ENCODE results near the gene CEP135.

GRCh38 chr4:56050625-56051024 is 101.9 kb downstream of the CEP135 start:
- TF ChIP-seq, protein P1, sequence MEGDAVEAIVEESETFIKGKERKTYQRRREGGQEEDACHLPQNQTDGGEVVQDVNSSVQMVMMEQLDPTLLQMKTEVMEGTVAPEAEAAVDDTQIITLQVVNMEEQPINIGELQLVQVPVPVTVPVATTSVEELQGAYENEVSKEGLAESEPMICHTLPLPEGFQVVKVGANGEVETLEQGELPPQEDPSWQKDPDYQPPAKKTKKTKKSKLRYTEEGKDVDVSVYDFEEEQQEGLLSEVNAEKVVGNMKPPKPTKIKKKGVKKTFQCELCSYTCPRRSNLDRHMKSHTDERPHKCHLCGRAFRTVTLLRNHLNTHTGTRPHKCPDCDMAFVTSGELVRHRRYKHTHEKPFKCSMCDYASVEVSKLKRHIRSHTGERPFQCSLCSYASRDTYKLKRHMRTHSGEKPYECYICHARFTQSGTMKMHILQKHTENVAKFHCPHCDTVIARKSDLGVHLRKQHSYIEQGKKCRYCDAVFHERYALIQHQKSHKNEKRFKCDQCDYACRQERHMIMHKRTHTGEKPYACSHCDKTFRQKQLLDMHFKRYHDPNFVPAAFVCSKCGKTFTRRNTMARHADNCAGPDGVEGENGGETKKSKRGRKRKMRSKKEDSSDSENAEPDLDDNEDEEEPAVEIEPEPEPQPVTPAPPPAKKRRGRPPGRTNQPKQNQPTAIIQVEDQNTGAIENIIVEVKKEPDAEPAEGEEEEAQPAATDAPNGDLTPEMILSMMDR (IDR thresholded peaks at IDR 0.05), result no peak
- TF ChIP-seq POLR2A (IDR thresholded peaks at IDR 0.05), result no peak
